GM12878 (cell line): ENCODE measurements around the gene BCAS3. TPM values are rescaled to one million over a fixed set of nuclear protein-coding genes. Genes with fewer than 3 reads are reported as not detected.

Source experiments
- ATAC-seq: fragments of 200-7000 bp; cut with Tn5 transposase; 3 replicates; pipeline ENCODE4 v1.9.1; 2020; ENCODE audit warnings: mild to moderate bottlenecking, moderate library complexity
- BruUV-seq: library from RNA; stranded (reverse); fragments of 400-500 nt; replicated peaks from 2 replicates; lab custom pipeline; 2021; lab: Mats Ljungman, UMichigan
- CTCF ChIA-PET: fragments of 300-600 bp; sonication (Branson Sonifier 250); formaldehyde crosslinking; extraction: SDS; loops from one replicate; lab custom pipeline; 2021; ENCODE audit warnings: inconsistent platforms; lab: Yijun Ruan, JAX
- POLR2A ChIA-PET: fragments of 350-600 bp; formaldehyde crosslinking; extraction: SDS; loops from one replicate; lab custom pipeline; 2021; ENCODE audit warnings: inconsistent platforms; lab: Charles Lee
- RAD21 ChIA-PET: fragments of 300-600 bp; sonication (Branson Sonifier 250); formaldehyde crosslinking; loops from one replicate; lab custom pipeline; 2023; ENCODE audit warnings: antibody characterized with exemption; ENCODE audit not compliant: unreplicated experiment; lab: Charles Lee
- SMC1A ChIA-PET: fragments of 300-600 bp; sonication (Branson Sonifier 250); formaldehyde crosslinking; loops from one replicate; lab custom pipeline; 2023; ENCODE audit not compliant: unreplicated experiment, uncharacterized antibody; lab: Charles Lee
- DNase-seq: peaks from one replicate; pipeline ENCODE4 v3.0.0-alpha.2; 2011; ENCODE audit warnings: low read depth, low spot score
- FAIRE-seq: peaks from 3 replicates; lab custom pipeline; 2011; peaks lifted over from hg19 to GRCh38; lab: Jason Lieb, UNC
- H2AFZ ChIP-seq: 2 replicates; pipeline ENCODE4 v1.6.0; 2011; ENCODE audit warnings: low read depth, low read length, control low read depth; ENCODE audit not compliant: control insufficient read depth
- H3K27ac ChIP-seq: 2 replicates; pipeline ENCODE4 v1.5.1; 2011; ENCODE audit warnings: control low read depth; ENCODE audit not compliant: control insufficient read depth, insufficient read depth
- H3K27me3 ChIP-seq, 2 experiments: replicated peaks in 1 of 2; 2 replicates each; pipeline versions ENCODE4 v1.6.0 to v1.6.1; 2011; ENCODE audit warnings: low read length in 1 of 2; ENCODE audit not compliant: control insufficient read depth in 2 of 2, insufficient read depth in 2 of 2
- H3K36me3 ChIP-seq, 2 experiments: 2 replicates each; pipeline ENCODE4 v1.5.1; 2011; ENCODE audit warnings: low read length in 1 of 2; ENCODE audit not compliant: control insufficient read depth in 2 of 2, insufficient read depth in 2 of 2
- H3K4me1 ChIP-seq: 2 replicates; pipeline ENCODE4 v1.6.1; 2011; ENCODE audit warnings: mild to moderate bottlenecking, low read length, moderate library complexity, mixed read lengths; ENCODE audit not compliant: control insufficient read depth, insufficient read depth
- H3K4me2 ChIP-seq: 2 replicates; pipeline ENCODE4 v1.6.0; 2011; ENCODE audit warnings: control low read depth; ENCODE audit not compliant: control insufficient read depth, insufficient read depth
- H3K4me3 ChIP-seq: fragments of 200-600 bp; sonication (generic); 2 replicates; pipeline ENCODE4 v1.5.1; 2016
- H3K79me2 ChIP-seq: 2 replicates; pipeline ENCODE4 v1.6.0; 2011; ENCODE audit warnings: low read length; ENCODE audit not compliant: control insufficient read depth, insufficient read depth
- H3K9ac ChIP-seq: 2 replicates; pipeline ENCODE4 v1.8.0; 2011; ENCODE audit warnings: low read length, control low read depth, mixed read lengths; ENCODE audit not compliant: control insufficient read depth, insufficient read depth
- H3K9me3 ChIP-seq: replicated peaks from 3 replicates; pipeline ENCODE4 v1.5.1; 2011; ENCODE audit warnings: mild to moderate bottlenecking, low read length; ENCODE audit not compliant: control insufficient read depth, insufficient read depth
- H4K20me1 ChIP-seq: 2 replicates; pipeline ENCODE4 v1.6.0; 2011; ENCODE audit not compliant: control insufficient read depth, insufficient read depth
- BHLHE40 ChIP-seq, 2 experiments: fragments of 450-650 bp in 1 of 2; IDR thresholded peaks; 2 replicates each; pipeline ENCODE4 v1.6.1; 2011 to 2017; ENCODE audit warnings: low read depth in 2 of 2, borderline replicate concordance in 1 of 2, improper control_type of control experiment in 1 of 2, low read length in 1 of 2, mild to moderate bottlenecking in 1 of 2
- EGR1 ChIP-seq, 2 experiments: IDR thresholded peaks; 1 replicate in 1 of 2; 2 replicates in 1 of 2; pipeline ENCODE4 v1.6.1; 2011 to 2012; ENCODE audit warnings: low read depth in 2 of 2, low read length in 2 of 2, borderline replicate concordance in 1 of 2, mild to moderate bottlenecking in 1 of 2, moderate library complexity in 1 of 2
- HDGF ChIP-seq: fragments of 450-650 bp; IDR thresholded peaks from 2 replicates; pipeline ENCODE4 v1.6.1; 2016; ENCODE audit warnings: antibody characterized with exemption
- KDM1A ChIP-seq: fragments of 200-600 bp; sonication (generic); IDR thresholded peaks from 2 replicates; pipeline ENCODE4 v1.6.1; 2016; ENCODE audit warnings: borderline replicate concordance
- MTA2 ChIP-seq: fragments of 450-650 bp; IDR thresholded peaks from 2 replicates; pipeline ENCODE4 v1.6.1; 2016; ENCODE audit warnings: low read depth, mild to moderate bottlenecking, moderate library complexity
- MYC ChIP-seq: IDR thresholded peaks from 2 replicates; pipeline ENCODE4 v1.6.1; 2011; ENCODE audit warnings: mild to moderate bottlenecking, low read length, moderate library complexity, inconsistent platforms; ENCODE audit not compliant: insufficient read depth, insufficient replicate concordance, insufficient read length, severe bottlenecking
- NFIC ChIP-seq: IDR thresholded peaks from 2 replicates; pipeline ENCODE4 v1.6.1; 2012; ENCODE audit warnings: low read depth, mild to moderate bottlenecking, inconsistent platforms, low read length, moderate library complexity
- RB1 ChIP-seq: fragments of 450-650 bp; formaldehyde crosslinking; IDR thresholded peaks from 2 replicates; pipeline ENCODE4 v1.6.1; 2017; ENCODE audit warnings: mild to moderate bottlenecking, borderline replicate concordance
- RBBP5 ChIP-seq: fragments of 200-600 bp; sonication (generic); conservative IDR thresholded peaks from 2 replicates; pipeline ENCODE4 v1.6.1; 2016
- SREBF1 ChIP-seq: IDR thresholded peaks from 2 replicates; pipeline ENCODE4 v1.6.1; 2012; ENCODE audit warnings: mild to moderate bottlenecking, low read length
- SUPT20H ChIP-seq: IDR thresholded peaks from 2 replicates; pipeline ENCODE4 v1.6.1; 2011; ENCODE audit warnings: low read depth, mild to moderate bottlenecking, low read length, moderate library complexity, borderline replicate concordance; ENCODE audit not compliant: control insufficient read depth
- TARDBP ChIP-seq: IDR thresholded peaks from 2 replicates; pipeline ENCODE4 v1.6.1; 2016; ENCODE audit warnings: borderline replicate concordance
- TCF12 ChIP-seq: IDR thresholded peaks from 2 replicates; pipeline ENCODE4 v1.6.1; 2011; ENCODE audit warnings: low read depth, mild to moderate bottlenecking, low read length
- TCF7 ChIP-seq: IDR thresholded peaks from 2 replicates; pipeline ENCODE4 v1.6.1; 2014; ENCODE audit warnings: antibody characterized with exemption, borderline replicate concordance
- YBX1 ChIP-seq: fragments of 450-650 bp; IDR thresholded peaks from 2 replicates; pipeline ENCODE4 v1.6.1; 2016; ENCODE audit warnings: antibody characterized with exemption
- ZBED1 ChIP-seq: IDR thresholded peaks from 2 replicates; pipeline ENCODE4 v1.6.1; 2016; ENCODE audit warnings: borderline replicate concordance
- WGBS: methylation state at CpG from one replicate; pipeline ENCODE4 v1.1.6; 2016; ENCODE audit warnings: low lambda C conversion rate; ENCODE audit not compliant: insufficient replicate concordance, insufficient coverage; ENCODE audit errors: missing lambda C conversion rate; 5-methylcytosine and 5-hydroxymethylcytosine counted together
- in situ Hi-C: fragments of 300-500 bp; cut with MboI; formaldehyde crosslinking; loops from 9 replicates; pipeline ENCODE4 v1.14.3; 2018; ENCODE audit warnings: mixed read lengths
- intact Hi-C: fragments of 100-400 bp; cut with micrococcal nuclease; formaldehyde crosslinking; loops from one replicate; pipeline ENCODE4 v1.14.2; 2022; ENCODE audit not compliant: unreplicated experiment
- polyA plus RNA-seq, 11 experiments: library from polyadenylated mRNA; depleted of rRNA in 4 of 11; unstranded in 6 of 11; stranded (reverse) in 5 of 11; fragments of >200 nt; fragmentation: Nextera tagmentation in 4 of 11; fragmentation: Illumina TruSeq in 1 of 11; extraction: Ambion mirVana in 4 of 11; extraction: Trizol in 1 of 11; gene quantifications; 1 replicate in 1 of 11; 2 replicates in 10 of 11; pipeline versions ENCODE4 v1.2.1 to v1.2.3, GENCODE V29; 2011 to 2016; ENCODE audit warnings: inconsistent platforms in 2 of 11, missing spikeins in 2 of 11, low read depth in 1 of 11
- total RNA-seq, 4 experiments: library from RNA; depleted of rRNA in 3 of 4; stranded (reverse); fragments of >200 nt in 3 of 4; fragmentation: Illumina TruSeq in 1 of 4; extraction: Trizol in 1 of 4; gene quantifications; 2 replicates each; pipeline versions ENCODE4 v1.2.1 to v1.2.3, GENCODE V29; 2013 to 2021
- TF ChIP-seq, protein P1 (sequence below): IDR thresholded peaks from 2 replicates; pipeline ENCODE4 v1.6.1; 2011; ENCODE audit warnings: borderline replicate concordance, low read depth, mild to moderate bottlenecking, moderate library complexity, low read length; ENCODE audit not compliant: insufficient read depth, poor library complexity, severe bottlenecking
- TF ChIP-seq, protein P2 (sequence below): IDR thresholded peaks from 2 replicates; pipeline ENCODE4 v1.6.1; 2011; ENCODE audit warnings: mild to moderate bottlenecking, low read depth, low read length, moderate library complexity; ENCODE audit not compliant: insufficient replicate concordance
- TF ChIP-seq, protein P3 (sequence below): fragments of 450-650 bp; formaldehyde crosslinking; IDR thresholded peaks from 2 replicates; pipeline ENCODE4 v1.4.0; 2020; ENCODE audit warnings: mild to moderate bottlenecking, moderate library complexity

BCAS3 gene
- total and polyA plus RNA-seq, 10 of the 15 experiments (the other 5 are each of a cell fraction or from before 2014, with no cell fraction given) = 2.1 to 11.0 (median 6.6) TPM

DNA sequence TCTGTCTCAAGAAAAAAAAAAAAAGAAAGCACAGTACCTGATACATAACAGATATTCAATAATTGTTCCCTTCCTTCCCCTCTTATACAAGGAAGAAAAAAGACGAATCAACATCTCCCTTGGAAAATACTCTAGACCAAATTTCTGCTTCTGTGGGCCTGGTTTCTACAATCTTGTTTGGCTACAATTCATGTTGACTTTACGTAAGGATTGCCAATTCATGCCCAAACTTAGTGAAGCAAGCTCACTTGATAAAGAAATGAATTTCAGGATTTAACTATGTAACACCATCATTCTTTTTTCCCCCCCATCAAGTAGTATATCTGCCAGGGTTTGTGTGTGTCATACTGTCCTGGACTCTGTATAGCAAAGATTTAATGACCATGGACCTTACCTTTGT lies 587.7 kb downstream of the BCAS3 start:
- in situ Hi-C loops (no loop called here), intact Hi-C loops (no loop called here)
- H3K9me3 ChIP-seq = no peaks in the 10 kb centered on the region
- no peak for FAIRE-seq
- no peaks in the 10 kb centered on the region for H3K27me3 ChIP-seq
- H3K4me1 ChIP-seq = no peaks in the 10 kb centered on the region
- BruUV-seq = no TSS peak
- no peak for ATAC-seq
- DNase-seq = no peak
- ChIA-PET CTCF (no interaction called here), RAD21 (no interaction called here), SMC1A (interaction anchor here (1.4 kb wide), 1 partner anchor 15 kb away, joined by 3 read pairs; no protein-coding TSS in a partner anchor), POLR2A (no interaction called here)
- H4K20me1 ChIP-seq = no peaks in the 10 kb centered on the region
- no peak overlapping the region for H3K4me3 ChIP-seq
- H3K36me3 ChIP-seq = no peaks in the 10 kb centered on the region
- H3K79me2 ChIP-seq = no peaks in the 10 kb centered on the region
- no peak overlapping the region for H3K9ac ChIP-seq
- 46% methylated on average over 2 of the region's 2 CpGs for WGBS
- H3K27ac ChIP-seq = no peak overlapping the region
- H3K4me2 ChIP-seq = no peak overlapping the region
- H2AFZ ChIP-seq = no peak overlapping the region
- TF ChIP-seq SREBF1 (no peak), HDGF (no peak), RBBP5 (no peak), EGR1 (IDR thresholded peaks at IDR 0.05; ENCODE audit: borderline replicate concordance in 1 of 2, low read depth in 2 of 2, low read length in 2 of 2) (no peak), YBX1 (no peak), ZBED1 (no peak), TCF12 (no peak), TCF7 (no peak), MYC (no peak), NFIC (no peak), BHLHE40 (IDR thresholded peaks at IDR 0.05; ENCODE audit: borderline replicate concordance in 1 of 2, low read depth in 2 of 2, low read length in 1 of 2) (no peak), MTA2 (no peak), RB1 (no peak), TARDBP (no peak), SUPT20H (no peak), KDM1A (no peak)
- TF ChIP-seq, protein P1, sequence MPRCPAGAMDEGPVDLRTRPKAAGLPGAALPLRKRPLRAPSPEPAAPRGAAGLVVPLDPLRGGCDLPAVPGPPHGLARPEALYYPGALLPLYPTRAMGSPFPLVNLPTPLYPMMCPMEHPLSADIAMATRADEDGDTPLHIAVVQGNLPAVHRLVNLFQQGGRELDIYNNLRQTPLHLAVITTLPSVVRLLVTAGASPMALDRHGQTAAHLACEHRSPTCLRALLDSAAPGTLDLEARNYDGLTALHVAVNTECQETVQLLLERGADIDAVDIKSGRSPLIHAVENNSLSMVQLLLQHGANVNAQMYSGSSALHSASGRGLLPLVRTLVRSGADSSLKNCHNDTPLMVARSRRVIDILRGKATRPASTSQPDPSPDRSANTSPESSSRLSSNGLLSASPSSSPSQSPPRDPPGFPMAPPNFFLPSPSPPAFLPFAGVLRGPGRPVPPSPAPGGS = no peak
- TF ChIP-seq, protein P2, sequence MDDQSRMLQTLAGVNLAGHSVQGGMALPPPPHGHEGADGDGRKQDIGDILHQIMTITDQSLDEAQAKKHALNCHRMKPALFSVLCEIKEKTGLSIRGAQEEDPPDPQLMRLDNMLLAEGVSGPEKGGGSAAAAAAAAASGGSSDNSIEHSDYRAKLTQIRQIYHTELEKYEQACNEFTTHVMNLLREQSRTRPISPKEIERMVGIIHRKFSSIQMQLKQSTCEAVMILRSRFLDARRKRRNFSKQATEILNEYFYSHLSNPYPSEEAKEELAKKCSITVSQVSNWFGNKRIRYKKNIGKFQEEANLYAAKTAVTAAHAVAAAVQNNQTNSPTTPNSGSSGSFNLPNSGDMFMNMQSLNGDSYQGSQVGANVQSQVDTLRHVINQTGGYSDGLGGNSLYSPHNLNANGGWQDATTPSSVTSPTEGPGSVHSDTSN = no peak
- TF ChIP-seq, protein P3, sequence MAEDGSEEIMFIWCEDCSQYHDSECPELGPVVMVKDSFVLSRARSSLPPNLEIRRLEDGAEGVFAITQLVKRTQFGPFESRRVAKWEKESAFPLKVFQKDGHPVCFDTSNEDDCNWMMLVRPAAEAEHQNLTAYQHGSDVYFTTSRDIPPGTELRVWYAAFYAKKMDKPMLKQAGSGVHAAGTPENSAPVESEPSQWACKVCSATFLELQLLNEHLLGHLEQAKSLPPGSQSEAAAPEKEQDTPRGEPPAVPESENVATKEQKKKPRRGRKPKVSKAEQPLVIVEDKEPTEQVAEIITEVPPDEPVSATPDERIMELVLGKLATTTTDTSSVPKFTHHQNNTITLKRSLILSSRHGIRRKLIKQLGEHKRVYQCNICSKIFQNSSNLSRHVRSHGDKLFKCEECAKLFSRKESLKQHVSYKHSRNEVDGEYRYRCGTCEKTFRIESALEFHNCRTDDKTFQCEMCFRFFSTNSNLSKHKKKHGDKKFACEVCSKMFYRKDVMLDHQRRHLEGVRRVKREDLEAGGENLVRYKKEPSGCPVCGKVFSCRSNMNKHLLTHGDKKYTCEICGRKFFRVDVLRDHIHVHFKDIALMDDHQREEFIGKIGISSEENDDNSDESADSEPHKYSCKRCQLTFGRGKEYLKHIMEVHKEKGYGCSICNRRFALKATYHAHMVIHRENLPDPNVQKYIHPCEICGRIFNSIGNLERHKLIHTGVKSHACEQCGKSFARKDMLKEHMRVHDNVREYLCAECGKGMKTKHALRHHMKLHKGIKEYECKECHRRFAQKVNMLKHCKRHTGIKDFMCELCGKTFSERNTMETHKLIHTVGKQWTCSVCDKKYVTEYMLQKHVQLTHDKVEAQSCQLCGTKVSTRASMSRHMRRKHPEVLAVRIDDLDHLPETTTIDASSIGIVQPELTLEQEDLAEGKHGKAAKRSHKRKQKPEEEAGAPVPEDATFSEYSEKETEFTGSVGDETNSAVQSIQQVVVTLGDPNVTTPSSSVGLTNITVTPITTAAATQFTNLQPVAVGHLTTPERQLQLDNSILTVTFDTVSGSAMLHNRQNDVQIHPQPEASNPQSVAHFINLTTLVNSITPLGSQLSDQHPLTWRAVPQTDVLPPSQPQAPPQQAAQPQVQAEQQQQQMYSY = no peak
